Activated naive CD4-positive, alpha-beta T cell treated with anti-CD3 and anti-CD28 coated beads, Interleukin-2, amount 50 U/mL, for 24 hours (primary cell): Measurements from ENCODE around the gene AXIN2.

ENCODE experiments used
- H3K27ac Mint-ChIP-seq: one replicate; pipeline ENCODE4 v1.8.0; 2021; ENCODE audit warnings: mild to moderate bottlenecking, mixed read lengths
- H3K27me3 Mint-ChIP-seq: one replicate; pipeline ENCODE4 v1.8.0; 2021; ENCODE audit warnings: mixed read lengths
- H3K36me3 Mint-ChIP-seq: one replicate; pipeline ENCODE4 v1.8.0; 2021; ENCODE audit warnings: mixed read lengths
- H3K4me1 Mint-ChIP-seq: one replicate; pipeline ENCODE4 v1.8.0; 2021; ENCODE audit warnings: mixed read lengths
- H3K4me3 Mint-ChIP-seq: one replicate; pipeline ENCODE4 v1.8.0; 2021; ENCODE audit warnings: mild to moderate bottlenecking, mixed read lengths
- H3K9me3 Mint-ChIP-seq: one replicate; pipeline ENCODE4 v1.8.0; 2021; ENCODE audit warnings: mixed read lengths

Gene AXIN2, protein sequence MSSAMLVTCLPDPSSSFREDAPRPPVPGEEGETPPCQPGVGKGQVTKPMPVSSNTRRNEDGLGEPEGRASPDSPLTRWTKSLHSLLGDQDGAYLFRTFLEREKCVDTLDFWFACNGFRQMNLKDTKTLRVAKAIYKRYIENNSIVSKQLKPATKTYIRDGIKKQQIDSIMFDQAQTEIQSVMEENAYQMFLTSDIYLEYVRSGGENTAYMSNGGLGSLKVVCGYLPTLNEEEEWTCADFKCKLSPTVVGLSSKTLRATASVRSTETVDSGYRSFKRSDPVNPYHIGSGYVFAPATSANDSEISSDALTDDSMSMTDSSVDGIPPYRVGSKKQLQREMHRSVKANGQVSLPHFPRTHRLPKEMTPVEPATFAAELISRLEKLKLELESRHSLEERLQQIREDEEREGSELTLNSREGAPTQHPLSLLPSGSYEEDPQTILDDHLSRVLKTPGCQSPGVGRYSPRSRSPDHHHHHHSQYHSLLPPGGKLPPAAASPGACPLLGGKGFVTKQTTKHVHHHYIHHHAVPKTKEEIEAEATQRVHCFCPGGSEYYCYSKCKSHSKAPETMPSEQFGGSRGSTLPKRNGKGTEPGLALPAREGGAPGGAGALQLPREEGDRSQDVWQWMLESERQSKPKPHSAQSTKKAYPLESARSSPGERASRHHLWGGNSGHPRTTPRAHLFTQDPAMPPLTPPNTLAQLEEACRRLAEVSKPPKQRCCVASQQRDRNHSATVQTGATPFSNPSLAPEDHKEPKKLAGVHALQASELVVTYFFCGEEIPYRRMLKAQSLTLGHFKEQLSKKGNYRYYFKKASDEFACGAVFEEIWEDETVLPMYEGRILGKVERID

DNA sequence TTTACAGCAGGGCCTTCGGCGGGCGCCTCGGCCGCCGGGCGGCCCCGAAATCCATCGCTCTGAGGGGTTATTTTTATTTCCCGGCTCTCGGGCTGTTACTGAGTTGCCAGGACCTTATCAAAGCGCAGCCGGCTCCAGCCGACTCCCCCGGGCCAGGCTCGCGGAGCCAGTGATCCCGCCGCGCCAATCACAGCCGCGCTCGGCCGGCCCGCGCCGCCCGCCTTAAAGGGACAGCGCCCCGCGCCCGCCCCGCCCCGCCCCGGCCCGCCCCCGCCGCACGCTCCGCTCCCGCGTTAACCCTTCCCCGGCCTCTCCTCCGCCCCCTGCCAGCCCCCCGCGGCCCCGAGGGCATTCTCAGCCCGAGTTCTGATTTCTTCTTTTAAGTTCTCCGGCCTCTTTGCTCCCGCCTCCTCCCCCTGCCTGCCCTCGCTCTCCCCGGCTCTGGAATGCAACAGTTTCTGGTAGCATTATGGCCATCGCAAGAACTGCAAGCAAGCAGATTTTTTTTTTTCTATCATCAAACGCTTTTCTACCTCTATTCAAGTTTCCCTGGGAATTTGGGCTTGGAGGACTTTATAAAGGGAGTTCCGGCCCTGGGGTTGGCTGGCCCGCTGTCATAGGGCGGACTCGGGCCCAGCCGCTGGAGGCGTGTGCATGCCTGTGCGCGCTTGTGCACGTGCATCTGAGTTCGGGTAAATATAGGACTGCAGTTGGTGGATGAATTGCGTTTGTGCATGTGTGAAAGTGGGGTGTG lies at the start of gene AXIN2:
TSS of gene AXIN2 (minus strand) at position 197 of the 754 bp plus-strand sequence. CDS start 3,028 bp downstream, outside the sequence.
- Mint-ChIP-seq H3K27ac (peak within 1 kb of the TSS; percentile 87), H3K9me3 (no peaks in the 10 kb centered on the region), H3K4me1 (peaks cover 37% of the 10 kb centered on the region), H3K4me3 (peak within 1 kb of the TSS; percentile 83), H3K27me3 (no peaks in the 10 kb centered on the region), H3K36me3 (no peaks in the 10 kb centered on the region)

DNA sequence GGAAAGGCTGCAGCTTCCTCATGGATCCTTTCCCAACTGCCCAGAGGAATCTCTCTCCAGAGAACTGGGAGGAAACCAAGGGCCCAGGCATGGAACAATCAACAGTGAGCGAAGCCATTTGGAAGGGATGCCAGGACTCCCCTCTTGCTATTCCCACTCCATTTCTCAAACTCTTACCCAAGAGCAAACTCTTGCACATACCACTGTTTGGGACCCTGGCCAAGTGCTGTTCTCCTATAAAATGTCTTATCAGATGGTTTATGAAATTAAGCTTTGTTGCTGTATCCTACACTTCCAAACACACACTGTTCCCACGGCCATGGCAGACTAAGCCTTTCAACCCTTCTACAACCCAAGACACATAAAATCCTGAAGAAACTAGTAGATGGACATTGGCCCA lies 48.3 kb upstream of the AXIN2 start:
- no peak overlapping the region for H3K4me3 Mint-ChIP-seq
- H3K27ac Mint-ChIP-seq = no peak overlapping the region
- H3K4me1 Mint-ChIP-seq = no peaks in the 10 kb centered on the region
- no peaks in the 10 kb centered on the region for H3K9me3 Mint-ChIP-seq
- no peaks in the 10 kb centered on the region for H3K27me3 Mint-ChIP-seq
- no peaks in the 10 kb centered on the region for H3K36me3 Mint-ChIP-seq

DNA sequence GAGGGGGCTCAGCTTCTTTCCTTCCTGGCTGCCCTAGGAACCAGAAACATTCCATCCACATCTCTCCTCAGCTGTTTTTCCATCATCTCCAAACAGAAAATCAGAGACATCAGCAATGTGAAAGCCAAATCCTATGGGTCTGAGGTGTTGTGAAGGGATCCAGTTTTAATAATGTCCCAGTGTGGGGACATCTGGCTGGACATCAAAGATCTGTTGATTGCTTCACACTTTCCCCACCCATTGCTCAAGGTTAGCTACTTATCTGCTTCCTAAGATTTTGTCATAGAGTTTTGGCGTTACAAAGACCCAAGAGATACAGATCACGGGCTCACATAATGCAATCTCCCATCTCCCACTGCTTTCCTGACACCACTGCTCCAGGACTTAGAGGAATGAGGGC lies 47.8 kb upstream of the AXIN2 start:
- H3K9me3 Mint-ChIP-seq = no peaks in the 10 kb centered on the region
- H3K27me3 Mint-ChIP-seq = no peaks in the 10 kb centered on the region
- H3K36me3 Mint-ChIP-seq = no peaks in the 10 kb centered on the region
- no peak overlapping the region for H3K27ac Mint-ChIP-seq
- H3K4me1 Mint-ChIP-seq = no peaks in the 10 kb centered on the region
- H3K4me3 Mint-ChIP-seq = no peak overlapping the region

GRCh38 chr17:65604070-65604469 lies 42.6 kb upstream of the AXIN2 start:
- no peaks in the 10 kb centered on the region for H3K27me3 Mint-ChIP-seq
- no peaks in the 10 kb centered on the region for H3K4me1 Mint-ChIP-seq
- H3K27ac Mint-ChIP-seq = no peak overlapping the region
- no peaks in the 10 kb centered on the region for H3K9me3 Mint-ChIP-seq
- no peaks in the 10 kb centered on the region for H3K36me3 Mint-ChIP-seq
- H3K4me3 Mint-ChIP-seq = no peak overlapping the region

DNA sequence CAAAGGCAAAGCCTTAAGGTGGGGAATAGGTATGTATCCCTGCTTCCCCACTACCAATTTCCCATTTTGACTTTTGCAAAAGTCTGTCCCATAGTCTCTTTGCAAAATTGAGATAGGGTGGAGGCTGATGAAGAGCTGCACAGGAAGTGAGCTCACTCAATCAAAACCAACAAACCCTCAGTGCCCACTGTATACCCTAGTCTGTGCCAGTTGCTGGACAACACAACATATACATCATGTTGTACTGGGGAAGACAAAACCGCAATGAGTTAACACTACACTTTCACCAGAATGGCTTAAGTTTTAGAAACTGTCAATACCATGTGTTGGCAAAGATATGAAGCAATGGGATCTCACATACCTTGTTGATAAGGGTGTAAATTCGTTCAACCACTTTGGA lies 40.4 kb upstream of the AXIN2 start:
- Mint-ChIP-seq H3K27me3 (no peaks in the 10 kb centered on the region), H3K4me1 (no peaks in the 10 kb centered on the region), H3K27ac (no peak overlapping the region), H3K9me3 (no peaks in the 10 kb centered on the region), H3K4me3 (no peak overlapping the region), H3K36me3 (no peaks in the 10 kb centered on the region)

DNA sequence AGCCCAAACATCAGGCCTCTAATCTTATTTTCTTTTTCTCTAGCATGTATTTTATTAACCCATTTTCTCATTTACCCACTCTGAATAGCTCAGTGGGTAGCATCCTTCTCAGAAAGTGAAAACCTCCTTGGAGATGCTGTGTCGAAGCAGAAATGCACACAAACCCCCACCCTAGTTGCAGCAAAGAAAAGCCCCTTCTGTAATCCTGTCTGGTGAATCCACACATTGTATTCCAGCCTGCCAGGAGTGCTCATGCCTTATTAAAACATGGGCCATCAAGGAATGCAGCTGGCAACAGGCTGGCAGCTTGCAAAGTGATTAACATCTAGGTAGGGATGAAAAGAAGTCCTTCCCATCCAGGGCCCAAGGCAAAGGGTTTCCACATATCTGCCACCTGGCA lies 39.7 kb upstream of the AXIN2 start:
- Mint-ChIP-seq H3K36me3 (no peaks in the 10 kb centered on the region), H3K4me3 (no peak overlapping the region), H3K27me3 (no peaks in the 10 kb centered on the region), H3K9me3 (no peaks in the 10 kb centered on the region), H3K27ac (no peak overlapping the region), H3K4me1 (no peaks in the 10 kb centered on the region)

- Mint-ChIP-seq H3K9me3 (no peaks in the 10 kb centered on the region), H3K4me1 (no peaks in the 10 kb centered on the region)
These were observed 39.1 kb upstream of the AXIN2 start for GRCh38 chr17:65600518-65600917.

DNA sequence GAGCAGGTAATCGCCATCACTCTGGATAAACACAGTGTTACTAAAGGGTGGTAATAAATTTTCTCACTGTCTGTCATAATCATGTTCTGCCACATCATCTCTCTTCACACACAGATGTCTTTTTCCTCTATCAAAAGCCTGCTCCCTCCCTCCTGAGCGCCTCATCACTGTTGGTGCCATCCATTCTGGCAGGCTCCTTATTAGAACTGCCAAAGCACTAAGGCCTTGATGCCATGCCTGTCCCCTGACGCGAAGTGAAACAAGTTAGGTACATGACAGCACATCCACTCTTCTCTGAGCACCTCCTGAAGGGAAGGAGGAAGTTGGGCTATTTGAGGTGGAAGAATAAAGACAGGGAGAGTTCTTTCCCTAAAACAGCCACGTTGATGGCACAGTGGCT lies 38.2 kb upstream of the AXIN2 start:
- Mint-ChIP-seq H3K4me3 (no peak overlapping the region), H3K27ac (no peak overlapping the region), H3K27me3 (no peaks in the 10 kb centered on the region), H3K36me3 (no peaks in the 10 kb centered on the region), H3K4me1 (peaks cover 8% of the 10 kb centered on the region), H3K9me3 (no peaks in the 10 kb centered on the region)

More at GRCh38 chr17:65600518-65600917, 39.1 kb upstream of the AXIN2 start:
- Mint-ChIP-seq H3K4me3 (no peak overlapping the region), H3K36me3 (no peaks in the 10 kb centered on the region), H3K27me3 (no peaks in the 10 kb centered on the region), H3K27ac (no peak overlapping the region)

DNA sequence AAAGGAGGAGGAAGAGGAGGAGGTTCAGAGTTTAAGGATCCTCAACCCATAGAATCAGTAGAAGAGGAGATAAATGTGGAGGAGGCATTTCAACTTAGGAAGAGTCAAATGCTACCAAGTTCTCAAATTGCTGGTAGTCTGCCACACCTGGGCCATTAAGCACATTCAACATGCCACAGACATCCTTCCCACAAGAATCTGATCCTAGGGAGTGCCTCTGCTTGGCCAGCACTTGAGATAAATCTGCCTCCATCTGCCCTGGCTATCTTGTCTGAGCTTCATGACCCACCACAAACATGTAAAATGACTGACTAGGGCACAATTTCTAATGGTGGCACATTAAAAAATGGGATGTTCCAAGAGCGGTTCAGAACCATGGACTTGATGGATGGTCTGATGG lies 37.3 kb upstream of the AXIN2 start:
- no peak overlapping the region for H3K4me3 Mint-ChIP-seq
- H3K4me1 Mint-ChIP-seq = peaks cover 17% of the 10 kb centered on the region
- no peaks in the 10 kb centered on the region for H3K27me3 Mint-ChIP-seq
- H3K9me3 Mint-ChIP-seq = no peaks in the 10 kb centered on the region
- no peaks in the 10 kb centered on the region for H3K36me3 Mint-ChIP-seq
- no peak overlapping the region for H3K27ac Mint-ChIP-seq

DNA sequence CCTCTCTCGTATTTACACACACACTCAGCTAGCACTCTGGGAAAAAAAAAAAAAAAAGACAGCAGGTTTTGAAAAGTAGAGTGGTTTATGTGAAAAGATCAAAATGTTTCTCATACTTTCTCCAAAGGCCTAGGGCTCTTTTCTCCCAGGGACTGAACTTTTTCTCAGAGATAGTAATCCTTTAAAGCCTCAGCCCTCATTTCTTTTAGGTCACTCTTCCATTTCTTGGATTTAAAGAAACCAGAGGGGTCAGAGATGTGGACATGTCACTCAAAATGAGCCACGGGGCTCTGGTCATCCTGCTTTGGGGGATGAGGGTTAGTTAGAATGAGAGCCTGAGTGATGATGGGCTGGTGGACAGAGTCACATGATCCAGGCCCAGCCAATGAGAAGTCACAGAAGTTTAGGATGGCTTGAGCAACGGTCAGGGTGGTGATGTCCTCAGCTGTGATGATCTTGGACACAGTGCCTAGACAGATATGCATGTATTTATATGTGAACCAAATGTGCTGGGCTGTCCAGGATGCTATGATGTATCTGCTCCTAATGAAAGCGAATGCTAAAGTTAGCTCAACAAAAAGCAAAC lies 33.7 kb upstream of the AXIN2 start:
- Mint-ChIP-seq H3K27me3 (no peaks in the 10 kb centered on the region), H3K27ac (no peak overlapping the region), H3K4me3 (peak overlapping the region; percentile 89), H3K36me3 (no peaks in the 10 kb centered on the region), H3K4me1 (peaks cover 30% of the 10 kb centered on the region), H3K9me3 (no peaks in the 10 kb centered on the region)

DNA sequence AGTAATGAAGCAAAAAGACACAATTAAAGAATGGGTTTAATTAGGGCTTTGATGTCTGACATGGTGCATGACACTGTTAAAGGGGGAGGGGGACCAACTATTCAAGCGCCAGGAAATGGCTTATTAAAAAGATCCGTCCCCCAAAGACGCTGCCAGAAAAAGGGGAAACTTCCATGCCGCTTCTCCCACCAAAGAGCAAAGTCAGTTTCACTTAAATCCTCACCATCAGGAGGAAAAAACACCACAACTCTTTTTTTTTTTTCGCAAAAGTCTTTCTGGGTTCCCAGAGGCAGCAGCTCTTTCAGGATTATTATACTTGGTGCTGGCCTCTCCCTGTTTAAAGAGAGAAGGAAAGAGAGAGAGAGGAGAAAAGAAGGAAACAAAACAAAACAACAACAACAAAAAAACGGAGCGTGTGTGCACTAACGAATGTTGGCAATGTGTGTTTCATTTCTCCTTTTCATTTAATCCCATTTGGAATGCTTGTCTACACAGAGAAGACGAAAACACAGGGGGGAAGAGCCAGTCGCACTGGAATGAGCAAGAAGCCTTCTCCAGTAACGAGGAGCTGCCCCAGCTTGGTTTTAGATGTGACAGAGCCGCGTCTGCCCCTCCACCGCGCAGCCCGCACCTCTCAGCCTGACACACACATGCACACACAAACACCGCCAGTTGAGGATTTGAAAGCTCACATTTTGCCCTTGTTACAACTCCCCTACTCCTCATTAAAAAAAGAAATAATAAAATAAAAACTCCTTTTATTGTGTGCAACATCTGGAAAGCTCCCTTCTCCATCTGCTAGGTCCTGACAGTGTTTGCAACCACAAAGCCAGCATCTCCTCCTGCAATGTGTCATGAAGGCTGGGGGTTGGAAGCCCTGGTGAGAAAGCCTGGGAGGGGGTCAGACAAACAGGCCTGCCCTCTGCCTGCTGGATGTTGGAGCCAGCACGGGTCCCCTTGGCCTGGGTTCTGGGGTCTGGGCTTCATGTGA lies 32.7 kb upstream of the AXIN2 start:
- peak overlapping the region; percentile 89 for H3K4me3 Mint-ChIP-seq
- H3K9me3 Mint-ChIP-seq = no peaks in the 10 kb centered on the region
- H3K27me3 Mint-ChIP-seq = no peaks in the 10 kb centered on the region
- H3K4me1 Mint-ChIP-seq = peaks cover 30% of the 10 kb centered on the region
- no peaks in the 10 kb centered on the region for H3K36me3 Mint-ChIP-seq
- H3K27ac Mint-ChIP-seq = no peak overlapping the region

DNA sequence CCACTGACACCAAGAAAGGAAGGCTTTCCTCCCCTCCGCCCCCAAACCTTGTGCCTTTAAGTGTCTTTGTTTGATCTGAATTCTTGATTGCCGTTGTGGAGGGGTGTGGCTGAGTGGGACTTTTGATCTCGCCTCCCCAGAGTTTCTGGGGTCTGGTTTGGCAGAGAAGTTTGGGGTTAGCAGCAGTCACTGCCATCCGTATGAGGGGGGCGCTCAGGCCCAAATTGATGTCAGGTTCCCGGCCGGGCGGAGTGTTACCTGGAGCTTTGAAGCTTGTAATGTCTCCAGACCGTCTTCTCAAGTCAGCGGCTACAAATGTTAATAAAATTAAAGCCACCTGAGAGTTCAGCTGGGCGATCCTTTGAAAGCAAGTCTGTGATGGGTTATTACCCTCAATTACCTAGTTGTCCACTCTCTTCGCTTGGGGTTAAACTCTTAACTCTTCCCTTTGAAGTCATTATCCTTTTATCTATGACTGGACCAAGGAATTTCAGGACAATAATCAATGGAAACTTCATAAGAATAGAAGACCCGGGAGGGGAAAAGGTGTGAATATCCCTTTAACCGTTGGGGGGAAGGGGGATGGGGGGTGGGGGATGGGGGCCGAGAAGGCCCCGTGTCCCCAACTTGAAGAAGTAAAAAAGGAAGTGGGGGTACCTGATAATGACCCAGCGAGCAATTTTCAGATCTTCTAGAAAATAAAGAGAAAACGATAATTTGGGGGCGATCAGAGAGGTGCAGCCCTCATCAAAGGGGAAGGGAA lies 31.8 kb upstream of the AXIN2 start:
- peak overlapping the region; percentile 68 for H3K27ac Mint-ChIP-seq
- H3K9me3 Mint-ChIP-seq = no peaks in the 10 kb centered on the region
- peak overlapping the region; percentile 89 for H3K4me3 Mint-ChIP-seq
- no peaks in the 10 kb centered on the region for H3K27me3 Mint-ChIP-seq
- H3K36me3 Mint-ChIP-seq = no peaks in the 10 kb centered on the region
- peaks cover 37% of the 10 kb centered on the region for H3K4me1 Mint-ChIP-seq

- H3K4me1 Mint-ChIP-seq = peaks cover 44% of the 10 kb centered on the region
- H3K36me3 Mint-ChIP-seq = no peaks in the 10 kb centered on the region
- H3K9me3 Mint-ChIP-seq = no peaks in the 10 kb centered on the region
- H3K27me3 Mint-ChIP-seq = no peaks in the 10 kb centered on the region
- H3K4me3 Mint-ChIP-seq = no peak overlapping the region
- H3K27ac Mint-ChIP-seq = no peak overlapping the region
These were observed 30.9 kb upstream of the AXIN2 start for GRCh38 chr17:65592125-65592965.
